ENCODE data around the gene AQP5. TPM values are rescaled to one million over a fixed set of nuclear protein-coding genes. Genes with fewer than 3 reads are reported as not detected.

AQP5 gene
- total RNA-seq, 1 donor from 2014 or later = not detected

DNA sequence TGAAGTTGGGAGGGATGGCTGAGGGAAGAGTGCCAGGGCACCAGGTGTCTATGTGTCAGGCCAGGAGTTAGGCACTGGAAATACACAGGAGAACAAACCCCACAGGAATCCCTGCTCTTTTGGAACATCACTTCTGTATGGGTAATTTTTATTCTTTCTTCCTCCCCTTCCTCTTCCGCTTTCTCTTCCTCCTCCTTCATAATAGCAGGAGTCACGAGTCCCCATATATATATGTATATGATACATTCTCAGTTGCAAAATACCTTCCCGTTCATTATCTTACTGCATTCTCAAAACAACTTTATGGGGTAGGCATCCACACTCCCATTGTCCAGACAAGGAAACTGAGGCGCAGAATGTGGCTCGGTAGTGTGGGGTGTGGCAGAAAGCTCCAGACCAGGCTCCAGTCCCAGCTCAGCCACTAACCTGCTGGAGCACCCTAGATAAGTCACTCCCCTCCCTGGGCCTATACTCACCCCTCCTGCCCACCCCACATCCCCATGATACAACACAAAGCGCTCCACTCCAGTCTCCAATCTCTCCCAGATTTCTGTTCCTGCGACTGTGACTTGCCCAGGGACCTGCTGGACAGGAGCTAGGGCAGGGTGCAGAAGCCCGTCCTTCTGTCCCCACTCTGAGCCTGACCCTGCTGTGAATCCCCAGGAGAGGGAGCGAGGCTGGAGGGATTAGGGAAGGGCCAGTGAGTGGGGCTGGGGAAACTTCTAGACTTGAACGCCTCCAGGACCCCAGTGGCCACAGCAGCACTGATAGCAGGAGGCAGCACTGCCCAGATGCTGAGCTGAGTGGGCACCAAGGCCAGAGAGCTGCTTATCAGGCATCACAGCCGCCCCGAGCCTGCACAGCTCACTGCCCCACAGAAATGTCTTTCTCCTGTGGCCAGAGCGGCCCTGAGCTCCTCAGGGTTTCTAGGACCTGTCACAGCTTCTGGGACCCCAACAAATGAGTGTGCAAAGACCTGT, 12.5 kb upstream of the AQP5 start:
- H3K9me3 Mint-ChIP-seq = no peaks in the 10 kb centered on the region
- no peak overlapping the region for H3K27ac Mint-ChIP-seq
- H3K36me3 Mint-ChIP-seq (ENCODE audit: low read depth) = no peaks in the 10 kb centered on the region
- no peak for DNase-seq (ENCODE audit: low spot score)
- no peak overlapping the region for H3K4me3 Mint-ChIP-seq
- H3K27me3 Mint-ChIP-seq (ENCODE audit: insufficient read depth) = peaks cover 11% of the 10 kb centered on the region
- peaks cover 21% of the 10 kb centered on the region for H3K4me1 Mint-ChIP-seq (ENCODE audit: low read depth)
- intact Hi-C loops (cut with micrococcal nuclease) = no loop called here

DNA sequence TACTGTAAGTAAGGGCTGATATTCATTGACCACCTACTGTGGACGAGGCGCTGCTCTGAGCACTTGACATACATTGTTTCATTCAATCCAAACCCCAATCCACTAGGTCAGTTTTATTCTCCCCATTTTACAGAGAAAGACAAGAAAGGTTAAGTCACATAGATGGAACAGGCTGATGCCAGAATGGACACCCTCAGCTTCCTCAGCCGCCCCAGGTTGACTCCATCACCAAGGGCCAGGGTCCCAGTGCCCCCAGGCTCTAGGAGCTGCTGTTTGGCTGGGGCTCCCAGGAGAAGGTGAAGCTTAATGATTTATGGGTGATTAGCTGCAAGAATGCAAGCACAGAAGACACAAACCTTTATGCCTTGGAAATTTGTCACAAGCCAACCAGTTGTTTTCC, 11.8 kb upstream of the AQP5 start:
- intact Hi-C loops (cut with micrococcal nuclease) = no loop called here
- Mint-ChIP-seq H3K4me1 (ENCODE audit: low read depth) (peaks cover 15% of the 10 kb centered on the region), H3K27me3 (ENCODE audit: insufficient read depth) (peaks cover 18% of the 10 kb centered on the region), H3K4me3 (no peak overlapping the region), H3K9me3 (no peaks in the 10 kb centered on the region), H3K27ac (no peak overlapping the region), H3K36me3 (ENCODE audit: low read depth) (no peaks in the 10 kb centered on the region)
- no peak for DNase-seq (ENCODE audit: low spot score)

DNA sequence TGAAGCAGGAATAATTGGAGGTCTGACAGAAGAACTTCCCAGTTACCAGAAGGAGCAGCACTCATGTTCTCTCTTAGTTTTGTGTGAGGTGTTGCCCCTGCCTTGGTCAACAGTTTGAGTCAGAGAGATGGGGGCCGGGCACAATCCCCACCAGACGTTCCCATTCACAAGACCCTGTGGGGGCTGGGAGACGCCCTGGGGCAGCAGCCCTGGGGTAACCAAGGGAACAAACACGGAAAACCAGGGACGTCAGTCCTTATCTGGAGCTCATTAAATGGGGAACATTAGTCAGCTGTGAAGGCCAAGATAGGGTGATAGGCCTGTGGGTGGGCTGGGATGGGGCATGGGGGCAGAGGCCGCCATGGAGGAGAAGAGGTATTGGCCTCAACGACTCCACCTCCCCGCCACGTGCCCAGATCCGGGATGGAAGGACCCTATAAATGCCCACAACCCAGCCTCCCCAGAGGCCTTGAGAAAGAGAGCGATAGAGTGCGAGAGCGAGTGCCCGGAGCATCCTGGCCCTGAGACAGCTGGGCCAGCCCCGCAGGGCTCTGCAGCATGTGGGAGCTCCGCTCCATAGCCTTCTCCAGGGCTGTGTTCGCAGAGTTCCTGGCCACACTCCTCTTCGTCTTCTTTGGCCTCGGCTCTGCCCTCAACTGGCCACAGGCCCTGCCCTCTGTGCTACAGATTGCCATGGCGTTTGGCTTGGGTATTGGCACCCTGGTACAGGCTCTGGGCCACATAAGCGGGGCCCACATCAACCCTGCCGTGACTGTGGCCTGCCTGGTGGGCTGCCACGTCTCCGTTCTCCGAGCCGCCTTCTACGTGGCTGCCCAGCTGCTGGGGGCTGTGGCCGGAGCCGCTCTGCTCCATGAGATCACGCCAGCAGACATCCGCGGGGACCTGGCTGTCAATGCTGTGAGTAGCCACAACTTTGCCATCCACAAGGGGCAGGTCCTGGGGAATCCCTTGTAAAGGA, 11.1 kb upstream of the AQP5 start, which contains the start of gene AQP2:
Gene AQP2, plus strand, starts transcription at position 465 of the 979 bp plus-strand sequence. Its CDS starts 94 bp downstream, at position 559.
- Mint-ChIP-seq H3K4me3 (no peak within 1 kb of the TSS), H3K9me3 (no peaks in the 10 kb centered on the region), H3K27me3 (ENCODE audit: insufficient read depth) (peaks cover 20% of the 10 kb centered on the region), H3K36me3 (ENCODE audit: low read depth) (no peaks in the 10 kb centered on the region), H3K4me1 (ENCODE audit: low read depth) (peaks cover 8% of the 10 kb centered on the region), H3K27ac (no peak within 1 kb of the TSS)
- intact Hi-C loops (cut with micrococcal nuclease) = no loop called here
- no peak for DNase-seq (ENCODE audit: low spot score)

DNA sequence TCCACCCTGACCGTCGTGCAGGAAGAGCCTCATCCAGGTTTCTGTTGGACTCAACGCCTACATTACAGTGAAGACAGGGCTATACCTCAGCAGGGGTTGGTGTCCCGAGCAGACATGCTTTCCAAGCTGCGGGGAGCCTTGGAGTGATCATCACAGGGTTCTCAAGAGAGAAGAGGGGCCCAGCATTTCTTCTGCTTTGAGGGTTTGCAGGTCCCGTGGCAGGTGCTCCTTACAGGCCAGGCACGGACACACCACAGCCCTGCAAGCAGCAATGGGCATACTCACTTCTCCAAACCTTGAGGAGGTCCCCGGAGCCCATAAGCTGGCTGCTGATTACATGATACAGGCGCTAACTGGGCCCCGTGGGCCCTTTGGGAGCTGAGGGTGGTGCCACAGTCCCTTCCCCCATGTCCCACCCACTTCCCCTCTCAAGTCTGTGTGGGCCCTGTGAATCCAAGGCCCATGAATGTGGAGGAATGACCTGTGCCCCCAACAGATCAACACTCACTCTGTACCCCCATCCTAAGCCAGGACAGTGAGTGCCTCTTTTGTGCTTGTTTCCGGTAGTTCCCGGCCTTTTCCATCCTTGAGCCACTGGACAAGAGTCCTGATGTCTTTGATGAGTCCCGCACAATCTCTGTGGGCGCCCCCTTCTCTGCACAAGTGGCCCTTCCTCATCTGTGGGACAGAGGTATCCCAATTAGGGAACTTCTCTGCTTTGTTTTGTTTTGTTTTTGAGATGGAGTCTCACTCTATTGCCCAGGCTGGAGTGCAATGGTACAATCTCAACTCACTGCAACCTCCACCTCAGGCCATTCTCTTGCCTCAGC, 10.0 kb upstream of the AQP5 start:
- Mint-ChIP-seq H3K9me3 (no peaks in the 10 kb centered on the region), H3K4me1 (ENCODE audit: low read depth) (no peaks in the 10 kb centered on the region), H3K27ac (no peak overlapping the region), H3K36me3 (ENCODE audit: low read depth) (no peaks in the 10 kb centered on the region), H3K4me3 (no peak overlapping the region), H3K27me3 (ENCODE audit: insufficient read depth) (peaks cover 30% of the 10 kb centered on the region)
- intact Hi-C loops (cut with micrococcal nuclease) = no loop called here
- no peak for DNase-seq (ENCODE audit: low spot score)

DNA sequence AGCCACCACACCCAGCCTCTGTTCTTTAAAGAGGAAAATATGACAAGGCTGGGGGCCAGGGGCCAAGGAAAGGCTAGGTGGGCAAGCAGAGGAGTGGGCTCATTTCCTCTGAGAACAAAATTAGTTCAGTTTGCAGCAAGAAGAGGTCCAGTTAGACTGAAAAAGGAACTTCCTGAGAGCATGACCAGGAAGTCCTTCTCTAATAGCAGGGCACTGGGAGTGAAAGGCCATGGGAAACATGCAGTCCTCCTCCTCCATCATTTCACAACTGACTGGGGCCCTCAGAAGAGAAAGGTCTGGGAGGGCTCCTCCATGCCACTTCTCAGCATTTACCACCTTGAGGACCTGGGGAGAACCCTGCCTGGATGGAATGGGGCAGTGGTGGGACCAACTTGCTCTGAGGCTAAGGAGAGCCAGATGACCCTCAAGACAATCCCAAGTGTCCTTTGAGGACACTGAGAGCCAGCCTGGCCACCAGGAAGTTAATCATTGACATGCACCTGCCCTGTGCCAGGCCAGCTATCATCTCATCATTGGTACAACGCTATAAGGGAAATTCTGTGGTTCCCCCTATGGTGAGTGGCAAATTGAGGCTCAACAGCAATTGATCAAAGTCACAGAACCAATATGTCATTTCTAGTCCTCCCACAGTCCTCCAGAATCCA, 9.1 kb upstream of the AQP5 start:
- intact Hi-C loops (cut with micrococcal nuclease) = no loop called here
- no peaks in the 10 kb centered on the region for H3K36me3 Mint-ChIP-seq (ENCODE audit: low read depth)
- no peaks in the 10 kb centered on the region for H3K4me1 Mint-ChIP-seq (ENCODE audit: low read depth)
- no peak overlapping the region for H3K4me3 Mint-ChIP-seq
- peaks cover 38% of the 10 kb centered on the region for H3K27me3 Mint-ChIP-seq (ENCODE audit: insufficient read depth)
- H3K9me3 Mint-ChIP-seq = no peaks in the 10 kb centered on the region
- DNase-seq (ENCODE audit: low spot score) = no peak
- H3K27ac Mint-ChIP-seq = no peak overlapping the region

DNA sequence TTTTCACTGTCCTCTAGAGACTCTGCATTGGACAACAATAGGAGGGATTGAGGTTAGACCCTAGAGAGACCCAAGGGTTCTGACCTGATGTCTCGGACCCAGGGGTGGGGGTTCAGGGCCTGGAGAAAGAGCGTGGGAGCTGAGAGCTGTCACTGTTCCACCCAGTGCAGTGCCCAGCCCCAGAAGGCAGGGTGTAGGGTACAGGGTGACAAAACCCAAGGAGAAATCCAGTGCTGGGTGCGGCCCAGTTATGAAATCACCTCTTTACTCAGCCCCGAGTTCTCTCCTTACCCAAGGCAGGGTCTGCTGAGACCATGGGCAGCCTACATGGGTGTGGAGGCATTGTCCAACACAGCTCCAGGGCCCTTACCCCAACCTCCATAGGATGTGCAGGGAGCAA, 8.5 kb upstream of the AQP5 start:
- H3K4me1 Mint-ChIP-seq (ENCODE audit: low read depth) = no peaks in the 10 kb centered on the region
- no peaks in the 10 kb centered on the region for H3K36me3 Mint-ChIP-seq (ENCODE audit: low read depth)
- no peak overlapping the region for H3K4me3 Mint-ChIP-seq
- intact Hi-C loops (cut with micrococcal nuclease) = no loop called here
- DNase-seq (ENCODE audit: low spot score) = no peak
- H3K9me3 Mint-ChIP-seq = no peaks in the 10 kb centered on the region
- H3K27me3 Mint-ChIP-seq (ENCODE audit: insufficient read depth) = peaks cover 43% of the 10 kb centered on the region
- no peak overlapping the region for H3K27ac Mint-ChIP-seq

DNA sequence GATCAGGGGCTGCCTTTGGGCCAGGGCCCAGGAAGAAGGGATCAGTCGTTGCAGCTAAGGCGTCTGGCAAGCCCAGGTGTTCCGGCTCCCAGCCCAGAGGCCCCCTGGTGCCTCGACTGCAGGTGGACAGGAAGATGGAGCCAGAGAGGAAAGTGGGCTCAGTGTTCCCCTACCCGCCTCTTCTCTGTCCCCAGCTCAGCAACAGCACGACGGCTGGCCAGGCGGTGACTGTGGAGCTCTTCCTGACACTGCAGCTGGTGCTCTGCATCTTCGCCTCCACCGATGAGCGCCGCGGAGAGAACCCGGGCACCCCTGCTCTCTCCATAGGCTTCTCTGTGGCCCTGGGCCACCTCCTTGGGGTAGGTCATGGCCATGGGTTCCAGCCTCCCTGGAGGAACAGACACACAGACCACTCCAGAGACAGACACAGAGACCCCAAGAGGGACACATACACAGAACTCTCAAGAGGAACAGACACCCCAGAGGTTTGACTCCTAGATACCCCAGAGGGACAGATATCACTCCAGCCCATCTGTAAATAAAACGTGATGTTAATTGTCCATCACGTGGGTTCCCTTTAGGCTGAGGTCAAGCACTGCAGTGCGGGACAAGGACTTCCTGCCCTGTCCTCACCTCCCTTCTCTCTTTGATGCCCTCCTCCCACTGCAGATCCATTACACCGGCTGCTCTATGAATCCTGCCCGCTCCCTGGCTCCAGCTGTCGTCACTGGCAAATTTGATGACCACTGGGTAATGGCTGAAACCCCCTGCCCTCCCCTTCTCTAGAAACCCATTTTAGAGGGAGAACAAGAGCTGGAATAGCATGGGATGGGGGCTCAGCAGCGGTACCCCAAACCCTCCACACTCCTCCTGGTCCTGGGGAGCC, 7.5 kb upstream of the AQP5 start:
- intact Hi-C loops (cut with micrococcal nuclease) = no loop called here
- H3K9me3 Mint-ChIP-seq = no peaks in the 10 kb centered on the region
- no peaks in the 10 kb centered on the region for H3K4me1 Mint-ChIP-seq (ENCODE audit: low read depth)
- no peak overlapping the region for H3K27ac Mint-ChIP-seq
- no peaks in the 10 kb centered on the region for H3K36me3 Mint-ChIP-seq (ENCODE audit: low read depth)
- DNase-seq (ENCODE audit: low spot score) = no peak
- H3K4me3 Mint-ChIP-seq = no peak overlapping the region
- peaks cover 53% of the 10 kb centered on the region for H3K27me3 Mint-ChIP-seq (ENCODE audit: insufficient read depth)

DNA sequence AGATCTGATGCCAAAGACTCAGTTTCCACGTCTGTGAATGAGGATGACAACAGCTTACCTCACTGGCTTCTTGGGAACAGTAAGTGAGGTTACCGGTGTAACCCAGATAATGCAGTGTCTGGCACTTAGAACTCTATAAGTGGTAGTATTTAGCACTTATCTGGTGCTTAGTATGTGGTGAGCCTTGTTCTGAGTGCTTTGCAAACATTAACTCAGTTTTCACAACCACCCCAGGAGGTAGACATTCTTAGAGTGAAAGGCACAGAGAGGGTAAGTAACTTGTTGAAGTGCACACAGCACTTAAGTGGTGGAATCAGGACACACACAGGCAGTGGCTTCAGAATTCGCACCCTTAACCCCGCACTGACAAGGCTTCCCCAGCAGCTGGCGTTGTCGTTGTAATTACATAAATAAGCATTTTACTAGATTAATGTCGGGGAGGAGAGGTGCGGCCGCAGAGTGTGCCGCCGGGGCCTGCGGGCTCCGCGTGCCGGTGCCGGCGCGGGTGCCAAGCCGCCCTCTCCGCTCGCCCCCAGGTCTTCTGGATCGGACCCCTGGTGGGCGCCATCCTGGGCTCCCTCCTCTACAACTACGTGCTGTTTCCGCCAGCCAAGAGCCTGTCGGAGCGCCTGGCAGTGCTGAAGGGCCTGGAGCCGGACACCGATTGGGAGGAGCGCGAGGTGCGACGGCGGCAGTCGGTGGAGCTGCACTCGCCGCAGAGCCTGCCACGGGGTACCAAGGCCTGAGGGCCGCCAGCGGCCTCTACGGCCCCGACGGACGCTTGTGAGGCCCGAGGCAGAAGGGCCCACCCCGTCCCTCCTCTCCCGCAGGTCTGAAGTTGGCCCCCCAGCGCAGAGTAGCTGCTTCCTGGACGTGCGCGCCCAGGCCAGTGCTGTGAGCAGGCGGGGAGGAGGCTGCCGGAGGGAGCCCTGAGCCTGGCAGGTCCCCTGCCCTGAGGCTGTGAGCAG, 6.5 kb upstream of the AQP5 start:
- no peaks in the 10 kb centered on the region for H3K36me3 Mint-ChIP-seq (ENCODE audit: low read depth)
- H3K9me3 Mint-ChIP-seq = no peaks in the 10 kb centered on the region
- no peak overlapping the region for H3K27ac Mint-ChIP-seq
- H3K4me3 Mint-ChIP-seq = no peak overlapping the region
- H3K4me1 Mint-ChIP-seq (ENCODE audit: low read depth) = peaks cover under 1% of the 10 kb centered on the region
- H3K27me3 Mint-ChIP-seq (ENCODE audit: insufficient read depth) = peaks cover 62% of the 10 kb centered on the region
- no peak for DNase-seq (ENCODE audit: low spot score)
- intact Hi-C loops (cut with micrococcal nuclease) = no loop called here

DNA sequence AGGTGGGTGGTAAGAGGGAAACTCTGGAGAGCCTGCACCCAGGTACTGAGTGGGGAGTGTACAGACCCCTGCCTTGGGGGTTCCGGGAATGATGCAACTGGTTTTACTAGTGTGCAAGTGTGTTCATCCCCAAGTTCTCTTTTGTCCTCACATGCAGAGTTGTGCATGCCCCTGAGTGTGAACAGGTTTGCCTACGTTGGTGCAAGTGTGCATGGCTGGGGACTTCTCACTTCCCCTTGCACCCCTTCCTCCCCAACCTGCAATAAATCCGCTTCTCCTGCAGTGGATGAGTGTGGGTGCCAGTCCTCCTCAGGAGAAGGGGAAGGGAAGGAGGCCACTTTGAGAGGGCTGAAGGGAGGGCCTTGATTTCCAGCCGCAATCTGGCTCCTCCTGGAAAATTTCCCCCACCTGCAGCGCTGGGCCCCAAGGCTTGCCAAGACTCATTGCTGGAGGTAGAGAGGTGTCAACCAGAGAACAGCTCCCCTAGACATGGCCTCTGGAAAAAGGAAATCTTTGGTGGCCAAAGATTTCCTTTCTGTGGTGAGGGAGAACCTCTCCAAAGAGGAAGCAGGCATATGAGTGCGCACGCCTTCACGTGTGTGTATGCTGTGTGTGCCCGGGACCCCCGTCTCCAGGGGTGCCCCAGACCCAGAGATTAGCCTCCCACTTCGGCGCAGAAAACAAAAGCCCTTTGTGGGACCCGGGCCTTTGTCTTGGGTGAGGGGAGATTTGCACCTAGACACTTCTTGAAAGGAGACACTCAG, 5.6 kb upstream of the AQP5 start:
- Mint-ChIP-seq H3K27ac (no peak overlapping the region), H3K4me1 (ENCODE audit: low read depth) (peaks cover 7% of the 10 kb centered on the region), H3K9me3 (no peaks in the 10 kb centered on the region), H3K27me3 (ENCODE audit: insufficient read depth) (peaks cover 69% of the 10 kb centered on the region), H3K4me3 (no peak overlapping the region), H3K36me3 (ENCODE audit: low read depth) (no peaks in the 10 kb centered on the region)
- intact Hi-C loops (cut with micrococcal nuclease) = no loop called here
- DNase-seq (ENCODE audit: low spot score) = no peak
